Fibroblast of mammary gland (primary cell): ENCODE results near the gene SERPINA6.
A peak's percentile ranks its signal among the peaks of the same experiment; 100 is the strongest.

ENCODE experiments used
- DNase-seq: peaks from one replicate; pipeline ENCODE4 v3.0.0-alpha.2; 2010; ENCODE audit warnings: low read depth
- H3K4me3 ChIP-seq: 2 replicates; pipeline ENCODE4 v1.5.1; 2011; ENCODE audit warnings: low read depth, mild to moderate bottlenecking, low read length, moderate library complexity; ENCODE audit not compliant: control insufficient read depth
- CTCF ChIP-seq: conservative IDR thresholded peaks from 2 replicates; pipeline ENCODE4 v1.5.1; 2011; ENCODE audit warnings: low read depth, low read length, inconsistent platforms; ENCODE audit not compliant: control insufficient read depth, insufficient read depth

Gene SERPINA6

GRCh38 chr14:94314890-94315289 is 8.2 kb downstream of the SERPINA6 start:
- no peak for TF ChIP-seq CTCF
- no peak for DNase-seq
- no peak overlapping the region for H3K4me3 ChIP-seq

- peak; percentile 79 for DNase-seq
- H3K4me3 ChIP-seq, result no peak overlapping the region
- no peak for TF ChIP-seq CTCF
Observed at GRCh38 chr14:94313991-94314655, 9.0 kb downstream of the SERPINA6 start.

- H3K4me3 ChIP-seq, result no peak overlapping the region
- DNase-seq, result no peak
- TF ChIP-seq CTCF, result no peak
Observed at GRCh38 chr14:94312481-94313246, 10.5 kb downstream of the SERPINA6 start.

GRCh38 chr14:94310248-94310647 is 12.9 kb downstream of the SERPINA6 start:
- no peak for TF ChIP-seq CTCF
- H3K4me3 ChIP-seq, result no peak overlapping the region
- DNase-seq, result no peak

GRCh38 chr14:94309721-94310120 is 13.4 kb downstream of the SERPINA6 start:
- no peak overlapping the region for H3K4me3 ChIP-seq
- no peak for DNase-seq
- TF ChIP-seq CTCF, result no peak

GRCh38 chr14:94307410-94307992 is 15.6 kb downstream of the SERPINA6 start:
- peak; percentile 46 for TF ChIP-seq CTCF
- DNase-seq, result peak; percentile 36
- H3K4me3 ChIP-seq, result no peak overlapping the region
